22Rv1 (cell line): Measurements from ENCODE around the gene EIF3L.

Experiments used
- H3K27ac ChIP-seq: fragments of 450-650 bp; 2 replicates; pipeline ENCODE4 v1.5.1; 2017
- ZFX ChIP-seq: fragments of 450-650 bp; IDR thresholded peaks from 2 replicates; pipeline ENCODE4 v1.6.1; 2017; ENCODE audit warnings: antibody characterized with exemption, borderline replicate concordance
- TF ChIP-seq, protein P1 (sequence below): fragments of 450-650 bp; IDR thresholded peaks from 2 replicates; pipeline ENCODE4 v1.5.1; 2017; ENCODE audit warnings: mild to moderate bottlenecking

The EIF3L gene

DNA sequence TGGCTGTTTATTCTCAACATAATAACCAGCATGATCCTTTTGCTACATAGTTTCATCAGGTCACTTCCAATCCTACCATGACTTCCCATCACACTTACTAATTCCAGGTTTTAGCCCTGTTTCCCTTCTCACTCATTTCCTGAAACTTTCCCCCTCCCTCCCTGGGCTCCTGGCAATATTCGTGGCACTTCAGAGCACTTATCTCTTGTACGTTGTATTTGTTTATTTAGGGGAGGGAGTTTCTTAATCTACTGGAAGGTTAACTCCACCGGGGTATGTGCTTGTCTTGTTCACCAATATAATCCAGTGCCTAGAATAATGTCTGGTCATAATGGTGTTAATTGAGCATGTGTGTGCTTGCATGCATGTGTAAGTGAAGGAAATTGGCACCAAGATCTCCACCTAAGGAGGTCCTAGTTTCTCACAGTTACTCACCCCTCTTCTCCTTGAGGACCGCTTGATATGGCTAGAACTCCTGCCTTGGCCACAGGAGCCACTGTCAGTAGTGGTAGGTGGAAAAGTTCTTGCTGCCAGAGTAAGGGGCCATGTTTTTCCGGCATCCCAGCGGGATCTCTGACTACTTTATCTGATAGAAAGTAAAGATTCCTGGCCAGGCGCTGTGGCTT lies 11.7 kb downstream of the EIF3L start:
- no peak for TF ChIP-seq ZFX
- TF ChIP-seq, protein P1, sequence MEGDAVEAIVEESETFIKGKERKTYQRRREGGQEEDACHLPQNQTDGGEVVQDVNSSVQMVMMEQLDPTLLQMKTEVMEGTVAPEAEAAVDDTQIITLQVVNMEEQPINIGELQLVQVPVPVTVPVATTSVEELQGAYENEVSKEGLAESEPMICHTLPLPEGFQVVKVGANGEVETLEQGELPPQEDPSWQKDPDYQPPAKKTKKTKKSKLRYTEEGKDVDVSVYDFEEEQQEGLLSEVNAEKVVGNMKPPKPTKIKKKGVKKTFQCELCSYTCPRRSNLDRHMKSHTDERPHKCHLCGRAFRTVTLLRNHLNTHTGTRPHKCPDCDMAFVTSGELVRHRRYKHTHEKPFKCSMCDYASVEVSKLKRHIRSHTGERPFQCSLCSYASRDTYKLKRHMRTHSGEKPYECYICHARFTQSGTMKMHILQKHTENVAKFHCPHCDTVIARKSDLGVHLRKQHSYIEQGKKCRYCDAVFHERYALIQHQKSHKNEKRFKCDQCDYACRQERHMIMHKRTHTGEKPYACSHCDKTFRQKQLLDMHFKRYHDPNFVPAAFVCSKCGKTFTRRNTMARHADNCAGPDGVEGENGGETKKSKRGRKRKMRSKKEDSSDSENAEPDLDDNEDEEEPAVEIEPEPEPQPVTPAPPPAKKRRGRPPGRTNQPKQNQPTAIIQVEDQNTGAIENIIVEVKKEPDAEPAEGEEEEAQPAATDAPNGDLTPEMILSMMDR = no peak
- H3K27ac ChIP-seq = 0 out of 2 replicates have a peak overlapping the region, but pooled peaks have one; percentile 13

DNA sequence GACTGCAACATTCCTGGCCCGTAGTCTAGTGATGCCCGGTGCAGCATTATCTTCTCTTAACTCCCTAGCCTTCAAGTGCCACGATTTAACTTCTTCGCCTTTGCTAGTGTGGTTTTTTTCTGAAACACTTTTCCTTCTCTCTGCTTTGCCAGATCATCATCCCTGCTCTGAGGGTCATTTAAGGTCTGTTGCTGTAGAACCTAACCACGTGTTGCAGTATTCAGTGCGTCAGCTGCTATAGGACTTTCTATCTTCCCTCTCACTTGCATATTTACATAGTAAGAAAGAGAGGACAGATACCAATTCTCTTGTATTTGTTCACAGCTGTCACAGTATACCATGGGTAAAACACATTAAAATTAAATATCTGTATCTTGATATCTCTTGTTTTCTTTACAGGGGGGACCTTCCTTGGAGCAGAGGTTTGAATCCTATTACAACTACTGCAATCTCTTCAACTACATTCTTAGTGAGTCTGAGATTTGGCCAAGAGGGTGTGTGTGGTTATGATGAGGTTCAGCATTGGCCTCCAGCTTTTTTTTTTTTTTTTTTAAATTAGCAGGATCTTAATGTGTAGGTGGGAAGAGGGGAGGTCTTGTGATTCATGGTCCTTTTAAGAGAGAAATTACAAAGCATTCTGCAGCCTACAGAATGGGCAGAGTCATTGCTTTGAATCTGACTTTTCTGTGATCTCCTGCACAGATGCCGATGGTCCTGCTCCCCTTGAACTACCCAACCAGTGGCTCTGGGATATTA lies 13.5 kb downstream of the EIF3L start:
- TF ChIP-seq ZFX = no peak
- TF ChIP-seq, protein P1 = no peak
- 0 out of 2 replicates have a peak overlapping the region, but pooled peaks have one; percentile 17 for H3K27ac ChIP-seq

DNA sequence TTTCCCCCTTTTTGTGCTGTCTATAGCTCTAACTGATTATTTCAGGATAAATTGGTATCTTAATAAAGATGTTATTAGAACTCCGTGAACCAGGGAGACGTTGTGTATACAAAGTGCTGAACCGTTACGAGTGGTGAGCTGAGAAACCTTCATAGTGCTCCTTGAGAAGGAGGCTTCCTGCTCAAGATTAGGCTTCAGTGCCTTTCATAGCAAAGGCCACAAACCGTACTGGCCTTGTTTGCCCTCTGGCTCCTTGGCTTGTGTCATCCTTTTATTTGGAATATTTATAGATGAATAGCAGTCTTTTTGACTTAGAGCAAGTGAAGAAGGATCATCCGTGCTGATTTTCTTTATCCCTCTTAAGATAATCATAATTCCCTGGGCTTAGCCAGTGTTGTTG lies 16.3 kb downstream of the EIF3L start:
- no peak for TF ChIP-seq ZFX
- TF ChIP-seq, protein P1 = no peak

DNA sequence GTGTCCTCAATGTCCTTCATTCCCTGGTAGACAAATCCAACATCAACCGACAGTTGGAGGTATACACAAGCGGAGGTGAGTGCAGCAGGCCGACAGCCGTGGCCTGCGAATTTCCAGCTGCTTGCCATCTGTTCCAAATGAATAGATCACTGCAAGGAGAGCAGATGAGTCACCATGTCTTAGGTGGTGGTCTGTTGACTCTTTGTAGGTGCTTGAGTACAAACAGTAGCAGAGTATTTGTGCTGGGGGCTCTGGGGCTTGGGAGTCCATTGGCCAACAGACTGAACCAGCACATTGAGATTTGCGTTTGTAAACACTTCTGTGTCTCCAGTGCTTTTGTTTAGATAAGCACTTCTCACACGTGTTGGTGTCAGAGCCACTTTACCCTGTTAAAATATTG lies 21.1 kb downstream of the EIF3L start:
- TF ChIP-seq, protein P1 = no peak
- TF ChIP-seq ZFX = no peak
- H3K27ac ChIP-seq = no peak overlapping the region

More for the DNA sequence above, 16.3 kb downstream of the EIF3L start:
- H3K27ac ChIP-seq = no peak overlapping the region

DNA sequence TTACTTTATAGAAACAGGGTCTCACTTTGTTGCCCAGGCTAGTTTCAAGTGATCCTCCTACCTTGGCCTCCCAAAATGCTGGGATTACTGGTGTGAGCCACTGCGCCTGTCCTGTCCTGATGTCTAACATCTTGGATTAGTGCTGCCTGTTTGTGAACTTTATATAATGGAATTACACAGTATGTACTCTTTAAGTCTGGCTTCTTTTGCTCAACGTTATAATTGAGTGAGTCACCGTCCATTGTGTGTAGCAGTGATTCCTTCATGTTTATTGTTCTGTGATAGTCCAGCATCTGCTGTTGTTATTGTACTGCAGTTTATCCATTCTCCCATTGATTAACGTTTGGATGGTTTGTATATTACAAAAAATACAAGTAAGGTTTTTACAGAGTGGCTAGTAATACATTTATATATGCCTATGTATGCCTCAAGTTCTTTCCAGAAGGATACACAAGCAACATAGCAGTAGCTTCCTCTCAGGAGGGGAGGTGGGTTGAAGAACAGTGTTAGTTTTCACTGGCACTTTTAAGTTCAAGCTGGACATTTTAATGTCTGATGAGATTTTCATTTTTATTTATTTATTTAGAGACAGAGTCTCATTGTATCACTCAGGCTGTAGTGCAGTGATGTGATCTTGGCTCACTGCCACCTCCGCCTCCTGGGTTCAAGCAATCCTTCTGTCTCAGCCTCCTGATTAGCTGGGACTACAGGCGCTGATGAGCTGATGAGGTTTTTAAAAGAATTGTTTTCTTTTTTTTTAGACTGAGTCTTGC lies 31.6 kb downstream of the EIF3L start:
- H3K27ac ChIP-seq = no peak overlapping the region
- TF ChIP-seq ZFX = no peak
- TF ChIP-seq, protein P1 = no peak

DNA sequence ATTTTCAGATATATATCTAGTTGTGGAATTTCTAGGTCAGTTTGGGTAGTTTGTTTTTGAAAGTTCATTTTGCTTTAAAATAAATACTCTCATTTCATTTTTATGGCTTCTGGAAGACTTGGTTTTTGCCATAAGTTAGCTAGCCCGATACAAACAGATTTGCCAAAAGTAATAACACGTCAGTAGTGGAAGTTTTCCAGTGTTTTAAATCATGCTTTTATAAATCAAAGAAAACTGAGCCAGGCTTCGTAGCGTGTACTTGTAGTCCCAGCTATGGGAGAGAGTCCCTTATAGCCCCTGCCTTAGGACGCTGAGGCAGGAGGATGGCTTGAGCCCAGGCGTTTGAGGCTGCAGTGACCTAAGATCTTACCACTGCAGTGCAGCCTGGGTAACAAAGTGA lies 35.2 kb downstream of the EIF3L start:
- H3K27ac ChIP-seq = no peak overlapping the region
- TF ChIP-seq, protein P1 = no peak
- TF ChIP-seq ZFX = no peak
